Right lobe of liver (tissue), 4 donors: ENCODE data around the gene UNC93B1.

Source experiments
- CTCF ChIP-seq, 4 donors: fragments of 200-600 bp in 3 of 4; fragments of 450-650 bp in 1 of 4; IDR thresholded peaks; one replicate each; pipeline versions ENCODE4 v1.5.1 to v1.8.0; 2016 to 2022; ENCODE audit warnings: antibody characterized with exemption in 4 of 4, mild to moderate bottlenecking in 2 of 4
- POLR2A ChIP-seq: fragments of 450-650 bp; IDR thresholded peaks from one replicate; pipeline ENCODE4 v1.6.1; 2017; ENCODE audit warnings: antibody characterized with exemption, mild to moderate bottlenecking
- donor health status: DM: no; HTN: no; CAD: no.
- donor health status: DM: no; HTN: no; CAD: no.
- donor health status: DM: no; HTN: yes; CAD: no.

- TF ChIP-seq POLR2A (no peak), CTCF (IDR thresholded peaks at IDR 0.05) (no peak)
These were observed 11.1 kb upstream of the UNC93B1 start for GRCh38 chr11:68014947-68015447.
